ENCODE data around the gene TMA7B.
"Not testable (repeated sequence)": the region's sequence is repeated elsewhere in the genome, so short reads cannot be mapped to it uniquely, and the experiment has no call there.

TMA7B gene

GRCh38 chr22:39933741-39934140 lies 26.5 kb upstream of the TMA7B start:
- DNase-seq (ENCODE audit: low read depth), result no peak

- DNase-seq (ENCODE audit: low read depth), result no peak
Measured at GRCh38 chr22:39935116-39935515, 25.1 kb upstream of the TMA7B start.

- DNase-seq (ENCODE audit: low read depth), result no peak
Measured at GRCh38 chr22:39935612-39936011, 24.6 kb upstream of the TMA7B start.

GRCh38 chr22:39936523-39937145 lies 23.6 kb upstream of the TMA7B start:
- DNase-seq (ENCODE audit: low read depth), result no peak

DNA sequence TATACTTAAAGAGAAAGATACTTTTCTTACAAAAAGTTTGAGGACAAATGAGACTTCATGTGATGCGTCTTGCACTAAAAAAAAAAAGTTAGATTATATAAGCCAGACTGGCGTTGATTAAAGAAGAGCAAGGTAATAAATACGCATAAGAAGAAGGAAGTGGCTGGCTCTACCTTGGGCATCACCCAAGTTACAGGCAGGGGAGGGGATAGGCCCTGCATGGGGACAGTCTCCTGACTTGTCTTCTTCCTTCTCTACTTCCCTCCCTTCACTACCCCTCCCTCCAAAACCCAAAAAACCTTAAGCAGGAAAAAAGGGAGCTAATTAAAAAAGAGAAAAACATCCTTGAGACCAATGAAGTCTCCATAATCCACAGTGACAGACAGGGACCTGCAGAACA lies 22.3 kb upstream of the TMA7B start:
- no peak for DNase-seq (ENCODE audit: low read depth)

DNA sequence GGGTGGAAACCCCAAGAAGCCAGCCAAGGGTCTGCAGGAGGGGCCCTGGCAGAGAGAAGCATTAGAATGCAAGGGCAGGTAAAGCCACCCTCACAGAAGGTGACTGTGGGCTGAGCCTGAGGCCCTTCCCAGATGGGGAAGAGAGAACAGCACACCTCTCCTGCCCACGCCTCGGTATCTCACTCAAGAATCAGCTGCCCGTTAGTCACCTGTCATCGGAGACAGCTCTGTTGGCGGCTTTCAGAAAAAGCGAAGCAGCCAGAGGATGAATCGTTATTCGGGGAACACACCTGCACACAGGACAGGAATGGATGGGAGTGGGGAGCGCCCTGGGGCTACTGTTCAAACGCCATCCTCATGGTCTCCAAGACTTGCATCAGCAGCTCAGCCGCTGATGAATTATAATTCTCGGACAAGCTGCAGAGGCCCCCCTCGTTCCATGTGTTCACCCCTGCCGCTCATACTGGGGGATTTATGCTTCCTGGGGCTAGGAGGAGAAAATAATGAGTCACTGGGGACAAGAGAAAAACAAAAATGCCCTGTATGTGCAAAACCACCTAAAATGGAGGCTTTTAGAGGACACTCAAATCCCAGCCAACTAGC lies 21.6 kb upstream of the TMA7B start:
- no peak for DNase-seq (ENCODE audit: low read depth)

DNA sequence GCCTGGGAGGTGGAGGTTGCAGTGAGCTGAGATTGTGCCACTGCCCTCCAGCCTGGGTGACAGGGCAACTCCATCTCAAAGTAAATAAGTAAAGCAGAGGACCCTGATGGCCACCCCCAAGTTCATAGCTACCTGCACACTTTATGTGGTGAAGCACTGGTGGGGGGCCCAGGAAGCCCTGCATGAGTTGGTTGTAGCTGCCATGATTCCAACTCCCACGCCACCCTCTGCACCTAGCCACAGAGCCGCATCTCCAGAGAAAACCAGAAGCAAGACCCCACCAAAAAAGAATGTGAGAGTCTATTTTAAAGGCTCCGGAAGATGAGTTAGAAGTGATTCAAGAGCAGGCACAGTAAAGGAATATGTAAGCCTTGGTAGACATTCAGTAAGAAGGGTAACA lies 20.4 kb upstream of the TMA7B start:
- no peak for DNase-seq (ENCODE audit: low read depth)

GRCh38 chr22:39940757-39941305 lies 19.4 kb upstream of the TMA7B start:
- no peak for DNase-seq (ENCODE audit: low read depth)

DNA sequence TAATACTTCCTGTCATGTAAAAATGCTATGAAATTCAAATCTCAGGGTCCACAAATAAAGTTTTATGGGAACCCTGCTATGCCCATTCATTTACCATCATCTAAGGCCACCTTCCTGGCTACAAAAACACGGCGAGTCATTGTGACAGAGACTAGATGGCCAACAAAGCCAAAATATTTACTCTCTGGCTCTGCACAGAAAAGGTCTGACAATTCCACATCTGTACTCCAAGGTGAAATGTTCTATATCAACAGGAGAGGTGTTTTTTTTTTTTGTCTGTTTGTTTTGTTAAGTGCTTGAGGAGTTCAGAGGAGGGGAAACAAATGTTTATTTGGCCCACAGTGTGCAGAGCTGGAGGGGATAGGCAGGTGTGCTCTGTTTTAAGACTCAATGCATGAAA lies 18.6 kb upstream of the TMA7B start:
- no peak for DNase-seq (ENCODE audit: low read depth)

- DNase-seq (ENCODE audit: low read depth), result no peak
Measured at GRCh38 chr22:39942439-39943230, 17.6 kb upstream of the TMA7B start.

- no peak for DNase-seq (ENCODE audit: low read depth)
Measured at GRCh38 chr22:39943337-39943736, 16.9 kb upstream of the TMA7B start.

DNA sequence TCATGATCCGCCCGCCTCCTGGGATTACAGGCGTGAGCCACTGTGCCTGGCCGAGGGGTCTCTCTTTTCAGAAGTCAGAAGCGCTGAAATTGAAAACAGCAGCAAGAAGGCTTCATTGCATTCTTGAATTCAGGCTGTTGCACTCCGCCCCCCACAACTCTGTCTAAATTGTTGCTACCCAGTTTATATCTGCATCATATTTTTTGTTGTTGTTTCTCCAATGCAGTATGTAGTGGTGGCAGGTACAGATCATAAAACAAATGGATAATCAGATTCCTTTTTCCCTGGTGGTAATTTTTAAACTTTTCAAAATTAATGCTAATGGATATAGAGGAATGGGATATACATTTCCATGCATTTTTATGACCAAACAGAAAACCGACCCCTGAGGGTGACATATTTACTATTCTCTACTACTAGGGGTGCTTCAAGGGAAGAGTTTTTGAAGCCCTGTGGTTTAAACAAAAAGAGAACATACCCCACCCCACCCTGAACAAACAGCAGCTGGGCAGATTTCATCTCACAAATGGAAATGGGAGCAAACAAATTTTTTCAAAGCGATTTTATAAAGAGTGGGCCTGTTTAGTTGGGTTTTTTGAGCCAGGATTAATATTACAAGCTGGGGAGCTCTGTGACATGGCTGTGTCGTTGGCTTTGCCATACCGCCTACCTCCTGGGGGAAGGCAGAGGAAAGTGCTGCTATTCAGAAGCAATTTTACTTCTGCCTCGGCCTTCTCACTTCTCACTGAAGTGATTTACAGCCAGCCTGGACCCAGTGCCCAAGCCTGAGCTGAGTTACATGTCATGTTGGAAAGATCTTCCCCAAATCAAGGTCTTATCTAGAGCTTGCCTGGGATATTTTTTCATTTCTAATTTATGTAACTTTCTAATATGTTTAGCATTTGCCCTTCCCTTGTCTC lies 16.0 kb upstream of the TMA7B start:
- DNase-seq (ENCODE audit: low read depth), result no peak

DNA sequence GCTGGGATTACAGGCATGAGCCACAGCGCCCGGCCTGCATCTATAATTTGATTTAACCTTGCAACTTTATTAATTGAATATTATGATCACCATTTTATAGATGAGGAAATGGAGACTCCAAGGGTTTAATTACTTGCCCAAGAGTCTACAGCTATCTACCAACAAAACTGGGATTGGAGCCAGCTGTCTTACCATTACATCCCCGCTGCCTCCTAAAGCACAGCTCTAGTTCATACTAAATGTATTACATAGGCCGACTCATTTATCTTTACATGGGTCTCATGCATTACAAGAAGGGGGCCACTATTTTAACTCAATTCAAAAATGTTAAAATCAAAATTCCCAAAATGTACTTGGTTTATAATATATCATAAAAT lies 14.1 kb upstream of the TMA7B start:
- DNase-seq (ENCODE audit: low read depth), result no peak

- DNase-seq (ENCODE audit: low read depth), result no peak
Measured at GRCh38 chr22:39946503-39947219, 13.5 kb upstream of the TMA7B start.

GRCh38 chr22:39947220-39948216 lies 12.7 kb upstream of the TMA7B start:
- DNase-seq (ENCODE audit: low read depth), result no peak

- DNase-seq (ENCODE audit: low read depth), result no peak
Measured at GRCh38 chr22:39949964-39950737, 10.0 kb upstream of the TMA7B start.

DNA sequence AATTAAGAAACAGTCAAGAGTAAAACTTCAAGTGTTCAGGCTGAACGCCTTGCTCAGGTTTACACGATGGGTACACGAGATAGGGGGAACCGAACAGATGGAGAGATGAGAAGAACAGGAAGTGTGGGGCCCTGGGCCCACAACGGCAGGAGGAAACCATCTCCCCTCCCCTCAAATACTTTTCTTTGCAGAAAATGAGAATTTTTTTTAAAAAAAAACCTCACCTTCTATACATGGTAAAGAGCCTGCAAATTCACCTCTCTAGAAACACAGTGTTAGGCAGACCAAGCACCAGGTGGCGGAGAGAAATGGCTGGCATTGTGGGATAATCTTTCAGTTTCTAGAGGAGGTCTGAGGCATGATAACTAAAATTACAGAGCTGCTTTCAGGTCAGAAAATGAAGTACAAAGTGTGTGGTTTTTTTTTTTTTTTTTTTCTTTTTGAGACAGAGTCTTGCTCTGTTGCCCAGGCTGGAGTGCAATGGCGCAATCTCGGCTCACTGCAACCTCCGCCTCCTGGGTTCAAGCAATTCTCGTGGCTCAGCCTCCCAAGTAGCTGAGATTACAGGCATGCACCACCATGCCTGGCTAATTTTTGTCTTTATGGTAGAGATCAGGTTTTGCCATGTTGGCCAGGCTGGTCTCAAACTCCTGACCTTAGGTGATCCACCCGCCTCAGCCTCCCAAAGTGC lies 8.4 kb upstream of the TMA7B start:
- not testable (repeated sequence) for DNase-seq (ENCODE audit: low read depth)

GRCh38 chr22:39952347-39952746 lies 7.8 kb upstream of the TMA7B start:
- no peak for DNase-seq (ENCODE audit: low read depth)

DNA sequence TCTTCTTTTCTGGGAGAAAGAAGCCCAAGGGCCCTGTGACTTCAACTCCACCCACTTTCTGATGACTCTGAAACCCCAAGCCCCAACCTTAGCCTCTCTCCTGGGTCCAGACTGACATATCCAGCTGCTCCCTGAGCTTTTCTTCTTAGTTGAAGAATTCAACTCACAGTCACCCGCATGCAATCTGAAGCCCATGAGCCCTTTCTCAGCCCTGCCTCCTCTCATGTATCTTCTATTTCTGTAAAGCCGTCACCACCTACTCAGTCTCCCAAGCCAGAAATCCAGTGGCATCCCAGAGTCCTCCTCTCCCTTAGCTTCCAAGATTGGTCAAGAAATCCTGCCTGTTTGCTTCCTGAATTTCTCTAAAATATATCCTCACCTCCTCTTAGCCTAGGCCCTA lies 7.1 kb upstream of the TMA7B start:
- no peak for DNase-seq (ENCODE audit: low read depth)
